ENCODE data around the gene TMEM164.

Gene TMEM164

DNA sequence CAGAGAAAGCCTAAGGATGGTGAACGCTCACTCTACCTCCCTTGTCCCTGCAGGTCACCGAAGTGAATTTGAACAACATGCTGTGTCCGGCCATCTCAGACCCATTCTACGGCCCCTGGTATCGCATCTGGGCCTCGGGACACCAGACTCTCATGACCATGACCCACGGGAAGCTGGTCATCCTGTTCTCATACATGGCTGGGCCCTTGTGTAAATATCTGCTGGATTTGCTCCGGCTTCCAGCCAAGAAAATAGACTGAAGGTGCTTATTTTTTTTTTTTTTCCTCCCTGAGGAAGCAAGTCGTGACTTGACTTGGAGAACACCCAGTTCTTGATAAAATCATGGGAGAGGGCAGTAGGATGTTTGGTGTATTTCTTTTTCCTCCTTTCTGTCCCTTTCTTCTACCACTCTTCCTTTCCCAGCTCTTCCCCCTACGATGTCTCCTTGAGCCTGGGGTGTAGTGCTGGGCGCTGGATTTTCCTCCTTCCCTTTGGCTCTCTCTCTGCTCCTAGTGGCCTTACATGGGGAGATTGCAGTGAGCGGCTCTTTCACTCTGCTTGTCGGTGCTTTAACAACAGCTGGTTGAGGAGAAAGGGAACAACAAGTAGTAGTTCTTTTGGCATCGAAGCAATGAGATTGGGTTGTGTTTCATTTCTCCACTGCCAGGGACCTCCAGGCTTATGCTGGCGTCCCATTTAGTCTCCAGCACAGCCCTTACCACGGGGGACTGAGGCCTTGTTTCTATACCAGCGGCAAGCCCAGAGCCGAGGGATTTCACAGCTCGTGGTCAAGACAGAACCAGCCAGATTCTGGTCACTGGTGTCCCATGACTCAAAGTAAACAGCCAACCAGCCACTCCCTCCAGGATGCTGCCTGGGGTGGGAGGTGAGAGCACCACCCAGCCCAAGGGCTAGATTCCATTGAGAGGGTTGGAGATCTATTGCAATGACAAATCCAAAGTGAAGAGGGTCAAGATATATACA, 170.6 kb downstream of the TMEM164 start:
- no peak for DNase-seq

DNA sequence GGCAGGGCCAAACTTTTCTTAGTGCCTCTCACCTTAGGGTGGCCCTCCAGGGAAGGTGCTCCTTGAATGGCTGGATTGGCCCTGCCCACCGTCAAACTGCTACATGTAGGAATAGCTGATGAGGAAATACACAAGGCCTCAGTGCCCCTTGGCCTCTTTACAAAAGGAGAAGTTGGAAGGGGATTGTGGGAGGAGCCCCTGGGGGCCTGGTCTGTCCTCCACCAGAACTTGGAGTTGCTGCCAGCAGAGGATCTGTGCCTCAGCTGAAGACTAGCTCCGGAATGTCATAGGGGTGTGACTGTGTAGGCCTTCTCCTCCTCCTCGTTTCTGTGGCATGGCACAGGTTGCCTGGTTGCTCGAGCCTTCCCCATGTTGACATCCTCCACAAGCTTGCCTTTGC, 172.2 kb downstream of the TMEM164 start:
- DNase-seq = no peak

DNA sequence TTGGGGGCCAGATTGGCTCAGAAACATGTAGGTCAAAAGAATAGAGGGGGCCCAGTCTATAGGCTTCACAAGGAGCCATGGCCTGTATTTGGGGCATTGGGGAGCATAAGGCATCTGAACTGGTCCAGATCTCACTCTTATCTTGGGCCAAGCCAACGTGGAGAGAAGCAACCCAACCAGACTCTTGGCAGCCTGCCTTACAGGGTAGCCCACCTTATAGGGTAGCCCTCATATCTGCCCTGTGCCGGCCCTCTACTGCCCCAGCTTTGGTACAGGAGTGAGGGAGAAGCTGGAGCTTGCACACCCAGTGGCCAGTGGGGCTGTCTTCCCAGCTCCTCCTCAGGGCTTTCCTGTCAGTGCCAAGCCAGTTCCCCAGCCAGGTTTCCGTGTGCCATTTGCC, 172.8 kb downstream of the TMEM164 start:
- DNase-seq = no peak

DNA sequence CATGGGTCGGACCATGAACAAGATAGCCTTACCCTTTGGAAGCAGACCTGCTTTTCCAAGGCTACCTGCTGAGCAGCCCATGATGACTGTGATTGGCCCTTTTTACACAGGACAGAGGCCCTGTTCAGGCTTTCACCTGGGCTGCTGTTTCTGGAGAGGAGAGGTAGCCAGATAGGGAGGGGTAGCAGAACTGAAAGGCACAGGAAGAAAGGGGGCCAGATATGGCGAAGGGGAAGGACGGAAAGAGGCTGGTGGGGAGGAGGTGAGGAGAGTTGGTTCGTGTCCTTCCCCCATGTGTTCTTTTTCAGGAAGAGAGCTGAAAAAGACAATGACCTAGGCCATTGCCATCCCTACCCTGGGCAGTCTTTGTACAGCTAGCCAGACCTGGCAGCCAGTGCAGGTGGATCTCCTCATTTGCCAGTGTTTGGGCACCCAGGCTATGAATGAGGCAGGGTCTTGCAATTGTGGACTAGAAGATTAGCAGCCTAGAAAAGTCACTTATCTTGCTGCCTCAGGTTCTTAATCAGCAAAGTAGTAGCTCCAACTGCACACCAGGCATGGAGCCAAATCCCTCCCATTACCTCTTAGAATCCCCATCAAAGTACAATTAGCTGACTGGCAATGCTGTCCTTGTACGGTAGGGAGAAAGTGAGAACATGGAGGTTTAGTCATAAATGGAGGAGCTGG, 175.4 kb downstream of the TMEM164 start:
- no peak for DNase-seq

DNA sequence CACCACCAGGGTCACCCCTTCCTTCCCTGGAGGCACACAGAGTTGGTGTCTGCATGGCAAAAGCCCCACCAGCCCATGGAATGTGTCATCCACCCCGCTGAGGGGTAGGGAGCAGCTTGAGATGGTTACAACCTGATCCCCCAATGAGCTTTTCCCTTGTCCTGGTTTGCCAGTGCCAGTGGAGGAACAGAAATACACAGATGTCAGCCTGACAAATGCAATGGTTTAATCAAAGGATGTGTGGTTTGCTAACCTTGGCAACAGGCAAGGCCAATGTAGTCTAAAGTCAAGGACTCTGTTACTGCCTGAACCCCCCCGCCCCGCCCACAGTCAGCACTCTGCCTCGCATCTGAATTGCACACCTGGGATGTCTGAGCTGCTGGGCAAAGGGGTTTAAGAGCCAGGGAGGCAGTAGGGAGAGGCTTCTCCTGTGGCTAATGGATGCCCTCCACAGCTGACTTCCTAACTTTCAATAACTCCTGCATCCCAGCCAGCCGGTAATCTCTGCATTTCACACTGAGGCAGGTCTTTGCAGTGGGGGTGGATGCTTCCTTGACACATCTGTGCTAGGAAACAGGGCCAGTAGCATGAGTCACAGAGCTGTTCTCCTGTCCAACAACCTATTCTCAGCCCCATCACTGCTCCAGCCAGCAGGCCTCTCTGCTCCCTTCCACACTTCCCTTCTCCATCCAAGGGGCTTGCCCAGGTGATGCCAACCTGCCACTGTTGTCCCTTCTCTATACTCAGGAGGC, 177.4 kb downstream of the TMEM164 start:
- DNase-seq = no peak

DNA sequence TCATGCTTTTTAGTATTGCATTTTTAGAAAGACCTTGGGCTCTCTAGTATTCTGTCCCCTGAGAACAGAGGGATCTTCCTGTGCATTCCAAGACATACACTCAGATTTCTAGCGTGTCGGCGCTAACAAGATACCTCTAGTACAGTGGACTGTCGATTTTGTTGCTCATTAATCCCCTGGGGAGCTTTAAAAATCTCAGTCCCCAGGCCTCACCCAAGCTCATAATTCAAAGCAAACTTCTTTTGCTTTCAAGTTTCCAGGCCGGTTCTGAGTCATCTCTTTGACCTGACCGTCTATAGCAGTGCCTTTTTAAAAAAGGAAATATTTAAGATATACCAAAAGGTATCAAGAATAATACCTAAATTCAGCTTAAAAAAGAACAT, 178.0 kb downstream of the TMEM164 start:
- DNase-seq = no peak

DNA sequence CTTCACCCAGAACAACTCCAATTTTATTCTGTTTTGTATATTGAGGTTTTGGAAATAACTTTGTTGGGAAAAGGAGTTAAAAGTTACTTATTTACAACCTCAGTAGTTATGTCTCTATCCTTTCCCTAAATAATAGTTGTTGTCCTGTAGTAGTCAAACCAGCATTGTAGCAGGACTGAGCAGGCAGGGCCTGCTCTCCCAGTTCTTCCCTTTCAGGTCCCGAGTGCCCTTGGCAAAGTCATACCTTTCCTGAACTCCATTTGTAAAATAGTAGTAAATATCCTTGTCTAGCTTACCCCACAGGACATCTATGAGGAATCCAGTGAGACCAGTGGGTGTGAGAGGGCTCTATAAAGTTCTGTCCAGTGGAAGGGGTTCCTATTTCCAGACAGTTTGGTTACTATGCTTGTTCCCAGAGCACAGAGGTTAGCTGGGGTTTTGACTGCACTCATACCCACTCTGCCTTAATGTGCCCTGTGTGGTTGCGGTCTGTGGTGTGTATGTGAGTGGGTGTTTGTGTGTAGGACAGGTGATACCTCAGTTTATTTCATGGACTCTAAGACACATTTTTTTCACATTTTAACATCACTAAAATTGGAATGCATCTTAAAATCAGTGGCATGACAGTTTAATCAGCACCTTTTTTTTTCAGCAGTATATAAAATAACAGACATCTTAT, 178.7 kb downstream of the TMEM164 start:
- DNase-seq = no peak

DNA sequence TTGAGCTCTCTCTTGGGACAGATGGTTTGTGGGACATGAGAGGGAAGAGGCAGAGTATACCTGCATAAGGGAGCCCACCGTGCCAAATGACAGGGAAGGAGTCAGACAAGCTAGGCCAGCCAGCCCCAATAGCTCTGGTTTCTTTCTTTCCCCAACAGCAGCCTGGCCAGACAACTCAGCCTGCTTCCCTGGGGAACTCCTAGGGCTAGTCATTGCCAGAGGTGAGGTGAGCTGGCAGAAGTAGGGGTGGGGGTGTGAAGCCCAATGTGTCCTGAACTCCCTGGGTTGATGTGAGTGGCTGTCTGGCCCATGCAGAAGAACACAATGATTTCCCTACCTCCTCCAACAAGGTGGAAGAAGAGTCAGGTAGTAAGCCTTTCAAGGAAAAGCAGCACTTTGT, 179.4 kb downstream of the TMEM164 start:
- no peak for DNase-seq

DNA sequence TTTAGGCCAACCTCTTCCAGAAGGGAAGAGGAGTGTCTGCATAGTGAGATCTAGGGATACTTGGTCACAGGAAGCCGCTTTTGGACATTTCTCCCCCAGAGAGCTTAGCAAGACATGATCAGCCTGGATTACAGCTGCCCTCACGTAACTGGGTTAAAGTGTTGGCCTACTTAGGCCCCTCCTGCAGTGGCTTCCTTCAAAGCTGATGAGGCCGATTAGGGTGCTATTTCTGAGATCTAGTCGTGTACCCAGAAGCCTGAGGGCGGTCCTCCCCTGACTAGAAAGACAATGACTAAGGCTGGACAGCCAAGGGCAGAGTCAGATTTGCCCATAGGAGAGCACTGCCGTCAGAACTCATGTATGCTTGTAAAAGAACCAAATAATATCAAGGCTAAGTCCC, 180.0 kb downstream of the TMEM164 start:
- DNase-seq = no peak

DNA sequence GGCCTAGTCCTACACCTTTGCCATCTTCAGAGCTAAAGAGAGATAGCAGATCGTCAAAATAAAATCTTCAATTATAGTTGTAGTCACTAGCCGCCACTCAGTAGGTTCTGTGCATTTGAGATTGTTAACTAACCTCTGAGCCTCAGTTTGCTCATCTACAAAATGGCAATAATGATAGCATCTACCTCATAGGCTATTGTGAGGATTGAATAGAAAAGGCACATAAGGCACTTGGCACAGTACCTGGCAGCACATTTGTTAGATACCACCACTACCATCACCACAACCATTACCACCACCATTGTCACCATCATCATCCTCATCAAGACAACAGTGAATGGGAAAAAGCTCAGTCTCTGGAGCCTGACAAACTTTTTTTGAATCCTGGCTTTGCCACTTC, 180.4 kb downstream of the TMEM164 start:
- DNase-seq = no peak

DNA sequence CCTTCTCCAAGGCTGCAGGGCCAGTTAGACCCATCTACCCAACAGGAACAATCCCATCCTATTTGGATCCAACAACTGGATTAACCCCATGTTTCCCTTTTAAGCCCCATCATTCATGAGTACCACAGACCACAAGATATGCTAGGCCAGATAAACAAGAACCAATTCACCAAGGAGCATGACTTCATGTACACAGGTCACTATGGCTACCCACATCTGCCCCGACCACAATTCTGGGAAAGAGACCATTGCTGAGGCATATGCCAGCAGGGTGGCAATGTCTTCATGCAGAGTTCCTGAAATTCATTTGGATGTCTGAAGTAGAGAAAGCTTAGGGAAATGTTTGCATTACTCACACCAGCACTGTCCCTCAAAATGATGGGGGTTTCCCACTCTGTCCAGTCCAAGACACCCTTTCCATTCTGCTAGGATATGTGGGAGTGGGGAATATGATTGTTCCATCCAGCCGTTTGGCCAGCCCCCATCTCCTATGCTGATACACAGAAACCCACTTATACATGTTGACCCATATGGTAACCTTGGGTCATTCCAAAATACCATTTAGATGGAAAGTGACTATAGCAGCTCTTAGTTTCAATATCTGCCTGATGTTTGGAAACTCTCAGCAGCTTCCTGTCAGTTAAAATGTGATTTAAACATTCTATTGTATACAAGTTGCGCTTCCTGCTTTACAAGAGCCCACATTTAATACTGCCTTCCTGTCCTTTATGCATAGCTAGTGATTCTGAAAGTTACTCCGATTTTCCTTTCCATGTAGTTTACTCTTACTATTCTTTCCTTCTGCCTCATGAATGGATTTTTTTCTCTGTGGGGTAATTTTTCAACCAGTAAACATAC, 186.0 kb downstream of the TMEM164 start:
- no peak for DNase-seq

DNA sequence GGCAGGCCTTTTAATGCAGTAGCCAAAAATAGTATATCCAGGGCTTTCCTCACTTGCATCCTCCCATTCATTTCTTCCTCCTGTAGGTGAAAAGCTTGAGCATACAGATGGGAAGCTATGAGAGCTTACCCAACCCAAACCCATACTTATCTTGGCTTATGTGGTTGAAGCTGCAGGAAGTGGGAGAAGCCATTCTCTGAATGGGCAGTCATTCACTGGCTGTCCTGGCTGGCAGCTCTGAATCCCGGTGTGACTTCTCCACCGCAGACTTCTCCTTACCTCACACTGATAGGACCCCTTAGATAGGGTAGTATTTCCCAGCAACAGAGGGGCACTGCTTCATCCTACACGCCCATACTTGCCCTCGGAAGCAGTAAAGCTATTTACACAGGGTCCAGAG, 189.6 kb downstream of the TMEM164 start:
- DNase-seq = no peak

DNA sequence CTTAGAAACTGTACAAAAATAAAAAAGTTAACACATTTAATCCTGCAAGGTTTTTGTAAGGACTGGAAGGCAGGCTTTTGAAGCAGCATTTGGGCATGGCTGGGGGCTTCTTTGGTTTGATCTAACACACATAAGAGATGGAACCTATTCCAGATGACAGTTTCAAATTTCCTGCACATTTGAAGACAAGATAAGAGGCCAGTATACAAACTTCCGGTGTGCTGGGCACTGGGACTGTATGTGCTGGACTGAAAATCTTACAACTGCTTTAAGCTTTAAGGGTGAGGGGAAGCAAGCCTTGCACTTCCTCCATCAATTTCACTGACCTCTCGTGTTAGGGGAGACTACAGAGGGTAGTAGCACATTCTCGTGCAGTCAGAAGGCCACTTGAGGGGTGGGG, 192.1 kb downstream of the TMEM164 start:
- DNase-seq = no peak

DNA sequence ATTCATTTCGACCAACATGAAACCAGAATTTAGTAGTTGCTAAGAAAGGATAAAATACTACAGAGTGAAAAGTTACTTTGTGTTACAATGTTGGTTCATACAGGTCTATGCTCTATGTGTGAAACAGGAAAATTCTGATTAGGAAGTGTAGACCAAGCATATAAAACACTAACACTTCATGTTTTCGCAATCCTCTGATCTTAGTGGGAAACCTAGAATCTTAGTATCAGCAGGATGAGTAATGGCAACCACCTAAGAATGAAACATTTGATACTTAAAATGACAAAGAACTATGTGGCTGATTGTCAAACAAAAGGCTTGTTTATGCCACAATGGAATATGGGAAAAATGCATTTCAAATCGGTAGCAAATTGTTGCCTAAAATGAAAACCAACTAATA, 198.9 kb downstream of the TMEM164 start:
- DNase-seq = no peak

DNA sequence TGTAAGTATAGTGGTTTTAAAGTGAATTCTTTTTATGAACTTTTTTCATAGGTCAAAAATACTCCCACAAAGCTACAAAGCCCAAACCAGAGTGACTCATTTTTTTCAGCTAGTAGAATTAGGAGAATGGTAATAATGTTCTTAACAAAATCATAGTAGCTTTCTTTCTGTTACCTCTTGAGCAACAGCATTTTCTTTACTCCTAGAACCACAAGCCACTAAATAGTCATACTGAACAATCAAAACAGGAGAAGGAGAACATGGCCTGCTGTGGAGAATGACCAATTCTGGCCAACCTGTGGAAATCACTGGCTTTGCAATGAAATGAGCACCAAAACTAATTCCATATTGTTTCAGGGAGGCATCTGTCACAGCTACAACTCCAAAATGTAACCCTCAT, 202.1 kb downstream of the TMEM164 start:
- DNase-seq = no peak

DNA sequence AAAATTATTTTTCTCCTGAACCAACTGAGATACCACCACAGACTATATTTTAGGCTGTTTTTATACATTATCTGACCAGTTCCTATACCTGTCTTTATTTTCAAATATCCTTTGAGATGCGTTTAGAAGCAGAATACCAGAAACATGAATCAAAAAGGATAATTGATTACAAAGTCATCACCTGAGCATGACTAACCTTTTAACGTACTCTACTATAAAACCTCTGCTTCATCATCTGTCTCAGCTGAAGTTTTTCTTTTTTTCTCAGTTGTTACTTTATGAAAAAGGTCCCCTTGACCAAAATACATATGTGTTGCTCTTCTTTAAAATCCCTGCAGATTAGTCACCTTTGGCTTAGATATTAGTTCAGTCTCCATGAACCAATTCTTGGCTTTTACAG, 205.2 kb downstream of the TMEM164 start:
- DNase-seq = no peak

DNA sequence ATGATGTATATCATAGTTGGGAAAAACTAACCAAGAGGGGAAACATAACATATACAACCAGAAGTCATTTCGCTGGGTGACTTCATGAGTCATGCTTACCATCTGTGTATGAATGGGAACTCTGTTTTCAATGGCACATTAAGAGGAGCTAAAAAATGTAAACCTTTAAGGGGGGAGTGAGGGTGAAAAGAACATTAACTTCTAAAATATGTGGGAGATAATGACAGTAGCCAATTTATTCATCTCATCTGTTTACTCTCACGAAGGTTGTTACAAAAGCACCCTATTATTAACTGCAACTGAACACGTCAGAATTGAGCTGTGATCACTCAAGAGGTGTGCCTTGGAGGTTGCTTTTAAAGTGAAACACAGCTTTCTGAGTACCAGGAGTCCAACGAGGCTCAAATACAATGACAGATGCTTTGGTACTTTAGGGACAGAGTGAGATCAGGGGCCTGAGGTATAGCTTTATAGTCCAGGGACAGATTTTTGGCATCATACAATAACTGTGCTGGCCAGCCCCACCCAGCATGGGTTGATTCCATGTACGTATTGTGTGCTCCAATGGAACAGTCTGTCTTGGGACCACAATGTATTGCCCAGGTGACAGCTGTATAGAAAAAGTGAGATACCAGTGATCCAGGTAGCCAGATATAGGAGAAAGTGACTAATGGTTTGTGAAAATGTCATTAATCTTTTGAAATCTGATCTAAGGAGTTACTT, 207.7 kb downstream of the TMEM164 start:
- no peak for DNase-seq

DNA sequence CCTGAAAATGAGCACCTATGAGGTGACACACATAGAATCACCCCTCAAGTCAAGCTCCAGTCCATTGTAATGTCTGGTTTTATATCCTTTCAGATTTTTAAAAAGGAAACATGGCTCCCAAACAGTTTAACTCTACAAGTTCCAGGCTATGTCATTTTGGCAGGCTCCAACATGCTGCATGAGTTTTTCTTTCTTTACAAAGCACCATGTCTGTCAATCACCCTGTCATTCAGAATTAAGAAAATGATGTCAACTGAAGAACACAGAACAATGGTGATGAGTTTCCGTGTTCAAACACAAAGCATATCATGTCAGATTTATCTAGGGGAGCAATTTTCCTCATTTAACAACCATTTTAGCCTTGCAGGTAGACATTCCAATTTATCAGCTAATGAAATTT, 208.4 kb downstream of the TMEM164 start:
- no peak for DNase-seq

DNA sequence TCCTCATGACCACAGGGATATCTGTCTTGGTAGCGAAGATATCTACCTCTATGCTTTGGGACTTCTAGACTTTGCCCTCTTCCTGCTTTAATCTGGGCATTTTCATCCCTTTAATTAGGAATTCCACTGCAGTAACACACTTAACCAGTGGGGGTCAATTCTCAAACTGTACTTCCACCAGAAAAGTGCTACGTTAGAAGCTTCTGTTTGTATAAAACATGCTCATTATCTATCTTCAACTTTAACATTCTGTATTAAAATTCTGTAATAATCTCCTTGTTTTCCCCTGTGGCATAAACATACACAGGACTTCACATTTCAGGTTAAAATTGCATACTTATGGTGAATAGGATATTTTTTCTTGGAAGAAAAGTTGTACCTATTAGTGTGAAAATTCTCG, 209.4 kb downstream of the TMEM164 start:
- DNase-seq = no peak

DNA sequence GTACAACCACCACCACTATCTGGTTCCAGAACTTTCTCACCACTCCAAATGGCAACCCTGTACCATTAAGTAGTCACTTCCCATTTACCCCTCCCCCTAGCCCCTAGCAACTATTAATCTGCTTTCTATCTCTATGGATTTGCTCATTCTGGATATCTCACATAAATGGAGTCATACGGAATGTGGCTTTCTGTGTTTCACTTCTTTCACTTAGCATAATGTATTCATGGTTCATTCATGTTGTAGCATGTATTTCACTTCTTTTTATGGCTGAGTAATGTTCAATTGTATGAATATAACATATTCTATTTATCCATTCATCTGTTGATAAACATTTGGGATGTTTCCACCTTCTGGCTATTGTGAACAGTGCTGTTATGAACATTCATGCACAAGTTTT, 210.3 kb downstream of the TMEM164 start:
- no peak for DNase-seq

DNA sequence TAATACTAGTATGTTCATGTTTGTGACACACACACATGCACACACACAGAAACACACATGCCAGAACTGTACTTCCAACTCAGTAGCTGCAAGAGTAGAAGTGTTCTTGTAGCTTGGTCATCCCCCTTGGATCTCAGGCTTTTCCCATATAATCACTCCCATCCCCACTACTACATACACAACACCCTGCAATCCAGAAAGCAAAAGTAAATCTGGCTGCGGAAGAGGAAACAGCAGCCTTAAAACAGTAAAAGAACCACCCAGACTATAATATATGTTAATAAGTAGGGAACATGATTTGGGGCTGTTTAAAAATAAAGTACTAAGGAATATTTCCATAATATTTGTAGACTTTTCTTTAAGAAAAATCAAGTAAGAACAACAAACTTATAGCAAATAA, 211.8 kb downstream of the TMEM164 start:
- no peak for DNase-seq
